WTC11 (cell line): ENCODE measurements around the gene FHOD3. TPM values are rescaled to one million over a fixed set of nuclear protein-coding genes. Genes with fewer than 3 reads are reported as not detected.

ENCODE experiments used
- ATAC-seq: fragments of 200-7000 bp; cut with Tn5 transposase; 2 replicates; pipeline ENCODE4 v1.10.0; 2021; ENCODE audit warnings: mild to moderate bottlenecking, moderate library complexity
- CTCF ChIA-PET: fragments of 300-600 bp; sonication (Branson Sonifier 250); formaldehyde crosslinking; loops from one replicate; lab custom pipeline; 2021; ENCODE audit warnings: antibody characterized with exemption; lab: Charles Lee
- POLR2A ChIA-PET: fragments of 350-600 bp; sonication (Branson Sonifier 250); formaldehyde crosslinking; loops from one replicate; lab custom pipeline; 2021; ENCODE audit warnings: antibody characterized with exemption; lab: Charles Lee
- DNase-seq: peaks from one replicate; pipeline ENCODE4 v3.0.0; 2021; ENCODE audit warnings: low spot score
- H3K27ac Mint-ChIP-seq: 2 replicates; pipeline ENCODE4 v1.8.0; 2021; ENCODE audit warnings: mixed read lengths
- H3K27me3 Mint-ChIP-seq: 2 replicates; pipeline ENCODE4 v1.8.0; 2021; ENCODE audit warnings: low read depth, mild to moderate bottlenecking, moderate library complexity, mixed read lengths
- H3K36me3 Mint-ChIP-seq: 2 replicates; pipeline ENCODE4 v1.8.0; 2021; ENCODE audit warnings: mixed read lengths
- H3K4me1 Mint-ChIP-seq: 2 replicates; pipeline ENCODE4 v1.8.0; 2022; ENCODE audit warnings: mixed read lengths
- H3K4me3 Mint-ChIP-seq: 2 replicates; pipeline ENCODE4 v1.8.0; 2021; ENCODE audit warnings: mild to moderate bottlenecking, moderate library complexity, mixed read lengths
- H3K9me3 Mint-ChIP-seq: 2 replicates; pipeline ENCODE4 v1.8.0; 2021; ENCODE audit warnings: mixed read lengths
- ATF2 ChIP-seq: sonication (generic); formaldehyde crosslinking; IDR thresholded peaks from 2 replicates; pipeline ENCODE4 v1.8.1; 2022; ENCODE audit warnings: low read depth, missing genetic modification reagents, borderline replicate concordance
- CDX4 ChIP-seq: fragments of 250-450 bp; sonication (Bioruptor Pico); IDR thresholded peaks from 2 replicates; pipeline ENCODE4 v1.9.0; 2021; ENCODE audit warnings: moderate library complexity, mild to moderate bottlenecking, inconsistent platforms, borderline replicate concordance
- CREB1 ChIP-seq: sonication (generic); formaldehyde crosslinking; IDR thresholded peaks from 2 replicates; pipeline ENCODE4 v1.8.0; 2023; ENCODE audit warnings: mild to moderate bottlenecking, missing genetic modification reagents
- ERG ChIP-seq: fragments of 250-450 bp; sonication (Bioruptor Pico); IDR thresholded peaks from 2 replicates; pipeline ENCODE4 v1.8.0; 2021; ENCODE audit warnings: mild to moderate bottlenecking
- JUN ChIP-seq: sonication (generic); formaldehyde crosslinking; IDR thresholded peaks from 2 replicates; pipeline ENCODE4 v1.8.0; 2023; ENCODE audit warnings: mild to moderate bottlenecking, missing genetic modification reagents
- NR2C2 ChIP-seq: sonication (generic); formaldehyde crosslinking; IDR thresholded peaks from 2 replicates; pipeline ENCODE4 v1.8.0; 2022; ENCODE audit warnings: mild to moderate bottlenecking, missing genetic modification reagents
- PRDM15 ChIP-seq: sonication (generic); formaldehyde crosslinking; IDR thresholded peaks from 2 replicates; pipeline ENCODE4 v1.8.0; 2022; ENCODE audit warnings: missing genetic modification reagents
- PRRX2 ChIP-seq: fragments of 250-450 bp; sonication (Bioruptor Pico); IDR thresholded peaks from 2 replicates; pipeline ENCODE4 v1.8.0; 2021; ENCODE audit warnings: mild to moderate bottlenecking
- RORB ChIP-seq: fragments of 250-450 bp; sonication (Bioruptor Pico); IDR thresholded peaks from 2 replicates; pipeline ENCODE4 v1.9.0; 2021; ENCODE audit warnings: mild to moderate bottlenecking
- USF1 ChIP-seq: sonication (generic); formaldehyde crosslinking; IDR thresholded peaks from 2 replicates; pipeline ENCODE4 v1.8.0; 2022; ENCODE audit warnings: mild to moderate bottlenecking, missing genetic modification reagents
- ZNF423 ChIP-seq: fragments of 250-450 bp; sonication (Bioruptor Pico); IDR thresholded peaks from 2 replicates; pipeline ENCODE4 v2.1.2; 2022; ENCODE audit warnings: mild to moderate bottlenecking, moderate library complexity
- ZNF532 ChIP-seq: fragments of 250-450 bp; sonication (Bioruptor Pico); IDR thresholded peaks from 2 replicates; pipeline ENCODE4 v1.9.0; 2021; ENCODE audit warnings: mild to moderate bottlenecking, borderline replicate concordance
- total RNA-seq: library from RNA; stranded (reverse); gene quantifications from 3 replicates; pipeline ENCODE4 v1.2.3, GENCODE V29; 2021
- TF ChIP-seq, protein P1 (sequence below): sonication (generic); formaldehyde crosslinking; IDR thresholded peaks from 2 replicates; pipeline ENCODE4 v1.8.1; 2023; ENCODE audit warnings: mild to moderate bottlenecking, missing genetic modification reagents

Gene FHOD3
- total RNA-seq, 1 experiment from 2014 or later = 3.8 TPM

DNA sequence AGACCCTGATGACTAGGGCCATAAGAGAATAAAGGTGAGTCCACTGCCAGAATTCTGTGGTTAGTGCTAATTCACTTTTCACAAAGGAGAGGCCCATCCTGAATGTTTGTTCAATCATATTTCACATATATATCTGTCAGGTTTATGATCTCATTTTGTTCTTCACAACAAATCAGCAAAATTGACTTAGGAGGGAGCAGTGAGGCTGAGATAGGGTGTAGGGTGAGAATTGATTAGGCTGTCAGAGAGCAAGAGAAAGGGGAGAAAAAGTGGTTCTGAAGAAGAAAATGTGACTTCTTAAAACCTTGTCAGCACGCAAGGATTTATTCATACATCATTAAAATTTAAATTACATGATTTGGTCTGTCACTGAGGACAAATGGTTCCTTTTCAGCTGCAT, 117.7 kb downstream of the FHOD3 start:
- Mint-ChIP-seq H3K27me3 (no peaks in the 10 kb centered on the region), H3K9me3 (peaks cover 4% of the 10 kb centered on the region; the same call in 1 of the 2 replicates), H3K4me1 (peaks cover 3% of the 10 kb centered on the region), H3K27ac (no peak overlapping the region), H3K36me3 (no peaks in the 10 kb centered on the region), H3K4me3 (no peak overlapping the region)
- POLR2A ChIA-PET = interaction anchor here (1.5 kb wide), 1 partner anchor 166 kb away, joined by 3 read pairs; no protein-coding TSS in a partner anchor
- TF ChIP-seq ZNF532 (CRISPR knock-in tag) (no peak), CDX4 (CRISPR knock-in tag) (no peak), JUN (CRISPR knock-in tag) (no peak), ZNF423 (CRISPR knock-in tag) (no peak), USF1 (CRISPR knock-in tag) (no peak), RORB (CRISPR knock-in tag) (no peak), NR2C2 (CRISPR knock-in tag) (no peak), PRRX2 (CRISPR knock-in tag) (no peak), ATF2 (CRISPR knock-in tag) (no peak), PRDM15 (CRISPR knock-in tag) (no peak), CREB1 (CRISPR knock-in tag) (no peak), ERG (no peak)
- TF ChIP-seq, protein P1, sequence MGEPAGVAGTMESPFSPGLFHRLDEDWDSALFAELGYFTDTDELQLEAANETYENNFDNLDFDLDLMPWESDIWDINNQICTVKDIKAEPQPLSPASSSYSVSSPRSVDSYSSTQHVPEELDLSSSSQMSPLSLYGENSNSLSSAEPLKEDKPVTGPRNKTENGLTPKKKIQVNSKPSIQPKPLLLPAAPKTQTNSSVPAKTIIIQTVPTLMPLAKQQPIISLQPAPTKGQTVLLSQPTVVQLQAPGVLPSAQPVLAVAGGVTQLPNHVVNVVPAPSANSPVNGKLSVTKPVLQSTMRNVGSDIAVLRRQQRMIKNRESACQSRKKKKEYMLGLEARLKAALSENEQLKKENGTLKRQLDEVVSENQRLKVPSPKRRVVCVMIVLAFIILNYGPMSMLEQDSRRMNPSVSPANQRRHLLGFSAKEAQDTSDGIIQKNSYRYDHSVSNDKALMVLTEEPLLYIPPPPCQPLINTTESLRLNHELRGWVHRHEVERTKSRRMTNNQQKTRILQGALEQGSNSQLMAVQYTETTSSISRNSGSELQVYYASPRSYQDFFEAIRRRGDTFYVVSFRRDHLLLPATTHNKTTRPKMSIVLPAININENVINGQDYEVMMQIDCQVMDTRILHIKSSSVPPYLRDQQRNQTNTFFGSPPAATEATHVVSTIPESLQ = no peak
- DNase-seq = no peak
- no peak for ATAC-seq
- CTCF ChIA-PET = no interaction called here
